ENCODE results near the gene MT2A.

The MT2A gene

GRCh38 chr16:56658327-56658875, 50.0 kb downstream of the MT2A start:
- Histone ChIP-seq H2AFZ (ENCODE audit: low read length) (no peak overlapping the region), H3K4me1 (ENCODE audit: insufficient read depth, low read length, severe bottlenecking) (peaks cover 14% of the 10 kb centered on the region), H4K20me1 (ENCODE audit: insufficient read depth, low read length) (no peaks in the 10 kb centered on the region), H3F3A (ENCODE audit: insufficient read depth, low read length) (no peaks in the 10 kb centered on the region), H3K27me3 (ENCODE audit: insufficient read depth, low read length) (no peaks in the 10 kb centered on the region), H3K27ac (ENCODE audit: low read depth, low read length, poor library complexity, severe bottlenecking) (no peak overlapping the region), H3K79me2 (ENCODE audit: insufficient read depth, low read length) (no peaks in the 10 kb centered on the region), H3K36me3 (ENCODE audit: insufficient read depth, low read length) (no peaks in the 10 kb centered on the region), H3K9me3 (ENCODE audit: low read length) (no peaks in the 10 kb centered on the region), H3K9me2 (ENCODE audit: low read depth, low read length) (no peaks in the 10 kb centered on the region), H3K9ac (ENCODE audit: low read length) (peak overlapping the region; percentile 50; the same call in 1 of the 2 replicates), H3K4me3 (ENCODE audit: low read depth, low read length, poor library complexity, severe bottlenecking) (peak overlapping the region; percentile 68), H3K4me2 (ENCODE audit: low read length) (peak overlapping the region; percentile 83)
- TF ChIP-seq, protein P1, sequence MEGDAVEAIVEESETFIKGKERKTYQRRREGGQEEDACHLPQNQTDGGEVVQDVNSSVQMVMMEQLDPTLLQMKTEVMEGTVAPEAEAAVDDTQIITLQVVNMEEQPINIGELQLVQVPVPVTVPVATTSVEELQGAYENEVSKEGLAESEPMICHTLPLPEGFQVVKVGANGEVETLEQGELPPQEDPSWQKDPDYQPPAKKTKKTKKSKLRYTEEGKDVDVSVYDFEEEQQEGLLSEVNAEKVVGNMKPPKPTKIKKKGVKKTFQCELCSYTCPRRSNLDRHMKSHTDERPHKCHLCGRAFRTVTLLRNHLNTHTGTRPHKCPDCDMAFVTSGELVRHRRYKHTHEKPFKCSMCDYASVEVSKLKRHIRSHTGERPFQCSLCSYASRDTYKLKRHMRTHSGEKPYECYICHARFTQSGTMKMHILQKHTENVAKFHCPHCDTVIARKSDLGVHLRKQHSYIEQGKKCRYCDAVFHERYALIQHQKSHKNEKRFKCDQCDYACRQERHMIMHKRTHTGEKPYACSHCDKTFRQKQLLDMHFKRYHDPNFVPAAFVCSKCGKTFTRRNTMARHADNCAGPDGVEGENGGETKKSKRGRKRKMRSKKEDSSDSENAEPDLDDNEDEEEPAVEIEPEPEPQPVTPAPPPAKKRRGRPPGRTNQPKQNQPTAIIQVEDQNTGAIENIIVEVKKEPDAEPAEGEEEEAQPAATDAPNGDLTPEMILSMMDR (IDR thresholded peaks at IDR 0.05; ENCODE audit: low read length) = no peak
- no peak for TF ChIP-seq EZH2 (IDR thresholded peaks at IDR 0.05; ENCODE audit: borderline replicate concordance, low read length)
